ENCODE results near the gene ADCY6. TPM values are rescaled to one million over a fixed set of nuclear protein-coding genes. Genes with fewer than 3 reads are reported as not detected.

The ADCY6 gene
- total RNA-seq, 1 experiment from 2014 or later = 24.1 TPM

Small RNA genes within 50 kb of the gene (microRNA-seq; reads per million reads assigned to microRNA genes)
- gene MIR4701 (ENCODE audit: unreplicated experiment) = not detected

Other genes with a start within 250 kb of the ADCY6 start
- not detected for gene LALBA, start 219.0 kb downstream of the ADCY6 start, total RNA-seq (2021; ENCODE audit: unreplicated experiment)
- 36.9 TPM for gene KANSL2, start 106.9 kb downstream of the ADCY6 start, total RNA-seq (2021; ENCODE audit: unreplicated experiment)
- gene CCNT1, start 72.4 kb downstream of the ADCY6 start, total RNA-seq (2021; ENCODE audit: unreplicated experiment) = 50.0 TPM
- gene CACNB3, start 29.4 kb upstream of the ADCY6 start, total RNA-seq (2021; ENCODE audit: unreplicated experiment) = 40.5 TPM
- 130 TPM for gene DDX23, start 63.1 kb upstream of the ADCY6 start, total RNA-seq (2021; ENCODE audit: unreplicated experiment)
- 0.44 TPM for gene RND1, start 76.8 kb upstream of the ADCY6 start, total RNA-seq (2021; ENCODE audit: unreplicated experiment)
- gene FKBP11, start 136.4 kb upstream of the ADCY6 start, total RNA-seq (2021; ENCODE audit: unreplicated experiment) = 21.1 TPM
- gene ARF3, start 168.4 kb upstream of the ADCY6 start, total RNA-seq (2021; ENCODE audit: unreplicated experiment) = 224 TPM
- gene WNT10B, start 182.6 kb upstream of the ADCY6 start, total RNA-seq (2021; ENCODE audit: unreplicated experiment) = 2.3 TPM
- not detected for gene WNT1, start 189.2 kb upstream of the ADCY6 start, total RNA-seq (2021; ENCODE audit: unreplicated experiment)
- 0.51 TPM for gene DDN, start 210.3 kb upstream of the ADCY6 start, total RNA-seq (2021; ENCODE audit: unreplicated experiment)
- 57.3 TPM for gene PRKAG1, start 229.7 kb upstream of the ADCY6 start, total RNA-seq (2021; ENCODE audit: unreplicated experiment)